Measurements from ENCODE around the gene SDK1. TPM values are rescaled to one million over a fixed set of nuclear protein-coding genes. Genes with fewer than 3 reads are reported as not detected.

The SDK1 gene
- total RNA-seq, 1 experiment from 2014 or later: 20.0 TPM

DNA sequence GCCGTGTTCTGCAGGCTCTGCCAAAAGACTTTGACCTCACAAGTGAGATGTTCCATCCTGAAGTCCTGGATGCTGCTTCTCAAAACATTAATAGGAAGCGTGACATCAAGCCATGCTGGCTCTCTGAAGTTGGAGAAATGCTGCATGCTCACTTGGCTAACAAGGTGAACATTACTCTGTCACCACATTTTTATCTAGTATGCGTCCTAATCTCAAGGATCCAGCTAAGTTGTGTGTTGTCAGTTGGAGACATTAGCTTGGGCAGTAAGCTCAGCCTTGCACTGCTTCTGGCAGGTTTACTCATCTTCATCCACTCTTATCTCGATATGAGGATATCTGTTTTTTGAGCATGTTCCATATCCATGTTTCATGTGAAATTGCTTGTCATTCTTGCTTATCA lies 165.2 kb downstream of the SDK1 start:
- no peaks in the 10 kb centered on the region for H3K27me3 Mint-ChIP-seq (ENCODE audit: unreplicated experiment)
- no TSS peak for BruUV-seq (replicated peaks)
- no peak overlapping the region for H3K27ac Mint-ChIP-seq (ENCODE audit: unreplicated experiment)
- intact Hi-C loops (cut with micrococcal nuclease; ENCODE audit: unreplicated experiment): no loop called here
- no peaks in the 10 kb centered on the region for H3K36me3 Mint-ChIP-seq (ENCODE audit: insufficient read depth, unreplicated experiment)
- no peak for DNase-seq
- no peak overlapping the region for H3K4me3 Mint-ChIP-seq (ENCODE audit: low read depth, unreplicated experiment)
- TF ChIP-seq, protein P1, sequence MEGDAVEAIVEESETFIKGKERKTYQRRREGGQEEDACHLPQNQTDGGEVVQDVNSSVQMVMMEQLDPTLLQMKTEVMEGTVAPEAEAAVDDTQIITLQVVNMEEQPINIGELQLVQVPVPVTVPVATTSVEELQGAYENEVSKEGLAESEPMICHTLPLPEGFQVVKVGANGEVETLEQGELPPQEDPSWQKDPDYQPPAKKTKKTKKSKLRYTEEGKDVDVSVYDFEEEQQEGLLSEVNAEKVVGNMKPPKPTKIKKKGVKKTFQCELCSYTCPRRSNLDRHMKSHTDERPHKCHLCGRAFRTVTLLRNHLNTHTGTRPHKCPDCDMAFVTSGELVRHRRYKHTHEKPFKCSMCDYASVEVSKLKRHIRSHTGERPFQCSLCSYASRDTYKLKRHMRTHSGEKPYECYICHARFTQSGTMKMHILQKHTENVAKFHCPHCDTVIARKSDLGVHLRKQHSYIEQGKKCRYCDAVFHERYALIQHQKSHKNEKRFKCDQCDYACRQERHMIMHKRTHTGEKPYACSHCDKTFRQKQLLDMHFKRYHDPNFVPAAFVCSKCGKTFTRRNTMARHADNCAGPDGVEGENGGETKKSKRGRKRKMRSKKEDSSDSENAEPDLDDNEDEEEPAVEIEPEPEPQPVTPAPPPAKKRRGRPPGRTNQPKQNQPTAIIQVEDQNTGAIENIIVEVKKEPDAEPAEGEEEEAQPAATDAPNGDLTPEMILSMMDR (IDR thresholded peaks at IDR 0.05; ENCODE audit: unreplicated experiment): no peak
- CTCF ChIA-PET: no interaction called here
- H3K4me1 Mint-ChIP-seq (ENCODE audit: low read depth, unreplicated experiment): no peaks in the 10 kb centered on the region
- H3K9me3 Mint-ChIP-seq (ENCODE audit: low read depth, unreplicated experiment): no peaks in the 10 kb centered on the region

DNA sequence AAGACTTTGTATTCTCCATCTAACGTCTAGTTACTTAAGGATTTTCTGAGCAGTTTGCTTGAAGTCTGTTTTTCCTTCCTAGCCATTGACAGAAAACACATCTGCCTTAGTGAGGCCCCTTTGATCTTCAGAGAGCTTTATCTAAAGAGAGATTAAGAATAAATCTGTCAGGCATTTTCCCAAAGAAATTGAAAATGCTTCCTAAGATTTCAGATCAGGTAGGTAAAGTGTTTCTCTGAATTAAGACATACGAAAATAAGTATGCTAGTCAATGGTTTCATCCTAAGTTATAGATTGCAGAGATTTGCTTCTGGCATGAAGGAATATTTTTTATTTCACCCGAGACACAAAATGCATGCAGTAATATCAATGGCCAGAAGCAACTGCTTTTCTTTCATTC lies 168.6 kb downstream of the SDK1 start:
- BruUV-seq (replicated peaks): no TSS peak
- TF ChIP-seq, protein P1 (IDR thresholded peaks at IDR 0.05; ENCODE audit: unreplicated experiment): no peak
- H3K27ac Mint-ChIP-seq (ENCODE audit: unreplicated experiment): no peak overlapping the region
- no peaks in the 10 kb centered on the region for H3K27me3 Mint-ChIP-seq (ENCODE audit: unreplicated experiment)
- CTCF ChIA-PET: no interaction called here
- no peak for DNase-seq
- intact Hi-C loops (cut with micrococcal nuclease; ENCODE audit: unreplicated experiment): no loop called here
- no peaks in the 10 kb centered on the region for H3K4me1 Mint-ChIP-seq (ENCODE audit: low read depth, unreplicated experiment)
- H3K9me3 Mint-ChIP-seq (ENCODE audit: low read depth, unreplicated experiment): peaks cover 3% of the 10 kb centered on the region
- H3K4me3 Mint-ChIP-seq (ENCODE audit: low read depth, unreplicated experiment): no peak overlapping the region
- H3K36me3 Mint-ChIP-seq (ENCODE audit: insufficient read depth, unreplicated experiment): no peaks in the 10 kb centered on the region

DNA sequence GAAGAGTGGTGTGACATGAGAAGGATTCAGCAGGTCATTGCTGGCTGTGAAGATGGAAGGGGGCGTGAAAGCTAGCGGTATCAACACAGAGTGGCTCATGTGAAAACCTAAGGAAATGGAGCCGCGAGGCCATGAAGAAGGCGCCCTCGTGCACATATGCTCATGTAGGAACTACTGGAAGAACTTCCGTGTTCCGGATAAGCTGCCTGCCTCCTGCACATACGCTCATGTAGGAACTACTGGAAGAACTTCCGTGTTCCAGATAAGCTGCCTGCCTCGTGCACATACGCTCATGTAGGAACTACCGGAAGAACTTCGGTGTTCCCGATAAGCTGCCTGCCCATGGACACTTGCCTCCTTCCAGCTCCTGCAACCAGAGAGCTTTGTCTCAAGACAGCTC lies 179.1 kb downstream of the SDK1 start:
- no peak overlapping the region for H3K27ac Mint-ChIP-seq (ENCODE audit: unreplicated experiment)
- peaks cover 11% of the 10 kb centered on the region for H3K4me1 Mint-ChIP-seq (ENCODE audit: low read depth, unreplicated experiment)
- H3K9me3 Mint-ChIP-seq (ENCODE audit: low read depth, unreplicated experiment): no peaks in the 10 kb centered on the region
- no peaks in the 10 kb centered on the region for H3K36me3 Mint-ChIP-seq (ENCODE audit: insufficient read depth, unreplicated experiment)
- CTCF ChIA-PET: interaction anchor here (0.5 to 1.0 kb wide), 2 partner anchors 170 to 179 kb away, joined by 3 read pairs; no protein-coding TSS in a partner anchor
- intact Hi-C loops (cut with micrococcal nuclease; ENCODE audit: unreplicated experiment): loop anchor here (10.0 kb wide), 2 partner anchors 165 to 285 kb away; no protein-coding TSS in a partner anchor
- TF ChIP-seq, protein P1 (IDR thresholded peaks at IDR 0.05; ENCODE audit: unreplicated experiment): no peak
- no peak overlapping the region for H3K4me3 Mint-ChIP-seq (ENCODE audit: low read depth, unreplicated experiment)
- H3K27me3 Mint-ChIP-seq (ENCODE audit: unreplicated experiment): no peaks in the 10 kb centered on the region
- DNase-seq: no peak
- BruUV-seq (replicated peaks): no TSS peak

DNA sequence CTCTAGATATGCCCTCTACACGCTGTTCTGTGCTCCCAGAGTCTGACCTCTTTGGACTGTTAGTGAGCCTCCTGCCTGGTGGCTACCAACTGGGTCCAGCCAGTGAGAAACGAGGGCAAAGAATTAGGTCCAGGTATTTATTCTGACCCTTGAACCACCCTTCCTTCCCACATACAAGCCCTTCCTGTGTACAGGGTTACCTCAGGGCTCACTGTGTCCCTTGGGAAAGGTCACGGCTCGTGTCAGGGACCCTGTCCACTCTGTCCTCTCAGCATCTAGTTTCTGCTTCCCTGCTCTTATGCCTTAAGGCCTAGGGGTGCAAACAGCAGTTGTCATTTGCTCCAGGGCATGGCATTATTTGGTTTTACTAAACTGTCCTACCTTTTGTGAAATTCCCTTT lies 180.4 kb downstream of the SDK1 start:
- intact Hi-C loops (cut with micrococcal nuclease; ENCODE audit: unreplicated experiment): loop anchor here (10.0 kb wide), 2 partner anchors 163 to 283 kb away; no protein-coding TSS in a partner anchor
- Mint-ChIP-seq H3K27ac (ENCODE audit: unreplicated experiment) (no peak overlapping the region), H3K9me3 (ENCODE audit: low read depth, unreplicated experiment) (no peaks in the 10 kb centered on the region), H3K27me3 (ENCODE audit: unreplicated experiment) (no peaks in the 10 kb centered on the region), H3K4me3 (ENCODE audit: low read depth, unreplicated experiment) (no peak overlapping the region), H3K4me1 (ENCODE audit: low read depth, unreplicated experiment) (peaks cover 11% of the 10 kb centered on the region), H3K36me3 (ENCODE audit: insufficient read depth, unreplicated experiment) (no peaks in the 10 kb centered on the region)
- BruUV-seq (replicated peaks): no TSS peak
- TF ChIP-seq, protein P1 (IDR thresholded peaks at IDR 0.05; ENCODE audit: unreplicated experiment): no peak
- no peak for DNase-seq
- CTCF ChIA-PET: interaction anchor here (1.1 to 1.7 kb wide), 2 partner anchors 36 to 95 kb away, joined by 4 read pairs; no protein-coding TSS in a partner anchor
